ENCODE results near the gene SAMD5. TPM values are rescaled to one million over a fixed set of nuclear protein-coding genes. Genes with fewer than 3 reads are reported as not detected.

Gene SAMD5
- not detected for polyA plus RNA-seq (ENCODE audit: low read depth in 6 of 6)

- Mint-ChIP-seq H3K4me1 (peaks cover 3 to 19% (median 15%) of the 10 kb centered on the region in 3 donors), H3K27ac (peak within 1 kb of the TSS in 1 of 6 donors; percentile 13), H3K4me3 (peak within 1 kb of the TSS; percentile 4 to 89 (median 70)), H3K27me3 (peaks cover 46 to 64% (median 62%) of the 10 kb centered on the region in 3 donors), H3K9me3 (peaks cover 0 to 2% (median 0%) of the 10 kb centered on the region in 7 donors), H3K36me3 (peaks cover 0 to 6% of the 10 kb centered on the region in 2 donors)
- no peak for ATAC-seq (ENCODE audit: low read depth in 2 of 2)
- DNase-seq: no peak
Observed at GRCh38 chr6:147508042-147508865, at the start of gene SAMD5. Gene SAMD5 (plus strand): TSS chr6:147508690. CDS start chr6:147508929, 239 bp downstream.

- Mint-ChIP-seq H3K4me3 (no peak overlapping the region), H3K36me3 (no peaks in the 10 kb centered on the region), H3K9me3 (peaks cover 0 to 10% (median 2%) of the 10 kb centered on the region in 7 donors), H3K27me3 (peaks cover 0 to 16% (median 0%) of the 10 kb centered on the region in 3 donors), H3K4me1 (peaks cover 0 to 3% (median 0%) of the 10 kb centered on the region in 3 donors), H3K27ac (no peak overlapping the region)
- DNase-seq: no peak
- ATAC-seq (ENCODE audit: low read depth in 2 of 2): no peak
Observed at GRCh38 chr6:147459780-147460179, 48.7 kb upstream of the SAMD5 start.

GRCh38 chr6:147463651-147464050, 44.8 kb upstream of the SAMD5 start:
- no peak overlapping the region for H3K4me3 Mint-ChIP-seq
- peaks cover 0 to 4% of the 10 kb centered on the region in 2 donors for H3K36me3 Mint-ChIP-seq
- H3K4me1 Mint-ChIP-seq: peaks cover 0 to 3% (median 0%) of the 10 kb centered on the region in 3 donors
- ATAC-seq (ENCODE audit: low read depth in 2 of 2) (no peak), DNase-seq (no peak)
- no peak overlapping the region for H3K27ac Mint-ChIP-seq
- peaks cover 0 to 17% (median under 1%) of the 10 kb centered on the region in 3 donors for H3K27me3 Mint-ChIP-seq
- peaks cover 0 to 8% (median 5%) of the 10 kb centered on the region in 7 donors for H3K9me3 Mint-ChIP-seq

DNA sequence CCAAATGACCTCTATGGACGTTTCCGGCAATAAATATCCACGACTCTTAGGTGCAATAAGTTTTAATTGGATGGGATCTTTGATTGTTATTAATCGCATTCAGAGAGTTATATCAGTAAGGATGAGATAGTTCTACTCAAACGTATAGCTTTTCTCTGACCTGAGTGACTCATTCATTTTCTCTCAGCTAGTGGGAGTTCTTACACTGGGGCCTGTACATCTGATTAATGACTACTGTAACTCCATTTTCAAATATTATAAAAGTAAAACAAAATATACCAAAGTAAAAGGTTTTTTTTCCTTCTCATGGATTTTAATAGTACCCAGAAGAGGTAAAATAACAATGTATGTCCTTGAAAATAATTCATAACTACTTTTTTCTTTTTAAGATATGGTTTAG, 41.1 kb upstream of the SAMD5 start:
- Mint-ChIP-seq H3K4me3 (no peak overlapping the region), H3K27me3 (peaks cover 6 to 17% (median 9%) of the 10 kb centered on the region in 3 donors), H3K27ac (no peak overlapping the region), H3K36me3 (peaks cover 0 to 4% of the 10 kb centered on the region in 2 donors), H3K9me3 (peaks cover 0 to 10% (median 2%) of the 10 kb centered on the region in 7 donors), H3K4me1 (peaks cover 0 to 3% (median 0%) of the 10 kb centered on the region in 3 donors)
- no peak for ATAC-seq (ENCODE audit: low read depth in 2 of 2)
- DNase-seq: no peak

- Mint-ChIP-seq H3K27me3 (peaks cover 6 to 17% (median 9%) of the 10 kb centered on the region in 3 donors), H3K27ac (no peak overlapping the region), H3K9me3 (peaks cover 0 to 11% (median 4%) of the 10 kb centered on the region in 7 donors), H3K4me3 (no peak overlapping the region), H3K36me3 (peaks cover 0 to 4% of the 10 kb centered on the region in 2 donors), H3K4me1 (peaks cover 0 to 2% (median 0%) of the 10 kb centered on the region in 3 donors)
- ATAC-seq (ENCODE audit: low read depth in 2 of 2) (no peak), DNase-seq (no peak)
Observed at GRCh38 chr6:147467886-147468285, 40.6 kb upstream of the SAMD5 start.

DNA sequence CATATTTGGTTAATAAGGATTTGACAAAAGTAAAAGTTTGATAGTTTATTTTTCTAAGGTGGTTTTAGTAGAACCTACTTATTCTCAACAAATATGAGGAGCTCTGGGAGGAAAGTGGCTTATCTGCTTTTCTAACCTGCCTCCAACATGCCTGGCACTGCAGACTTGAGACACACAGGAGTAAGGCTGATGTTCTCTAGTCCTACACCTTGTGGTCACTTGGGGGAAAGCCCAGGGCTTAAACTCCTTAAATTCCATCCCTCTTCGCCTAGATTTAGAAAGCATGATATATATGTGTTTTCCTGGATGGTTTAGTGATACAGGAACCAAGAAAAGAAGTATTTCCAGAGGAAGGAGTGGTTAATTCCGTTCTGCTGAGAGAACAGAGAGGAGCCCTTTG, 39.9 kb upstream of the SAMD5 start:
- DNase-seq: no peak
- Mint-ChIP-seq H3K4me3 (no peak overlapping the region), H3K36me3 (peaks cover 0 to 4% of the 10 kb centered on the region in 2 donors), H3K4me1 (no peaks in the 10 kb centered on the region), H3K27me3 (peaks cover 8 to 17% (median 9%) of the 10 kb centered on the region in 3 donors), H3K9me3 (peaks cover 0 to 16% (median 8%) of the 10 kb centered on the region in 7 donors), H3K27ac (no peak overlapping the region)
- no peak for ATAC-seq (ENCODE audit: low read depth in 2 of 2)

DNA sequence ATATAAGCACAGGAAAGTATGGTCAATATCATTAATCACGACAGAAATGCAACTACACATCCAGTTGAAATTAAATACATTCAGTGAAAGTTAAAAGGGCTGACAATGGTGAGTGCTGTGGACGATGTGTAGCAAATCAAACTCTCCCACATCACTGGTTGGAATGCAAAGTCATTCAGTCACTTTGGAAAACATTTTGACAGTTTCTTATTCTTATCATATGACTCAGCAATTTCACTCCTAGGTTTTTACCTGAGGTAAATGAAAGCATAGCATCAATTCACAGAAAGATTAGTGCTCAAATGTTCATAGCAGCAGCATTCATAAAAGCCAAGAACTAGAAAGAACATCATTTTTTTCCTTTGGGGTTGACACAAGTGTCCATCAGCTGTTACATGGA, 28.6 kb upstream of the SAMD5 start:
- H3K27ac Mint-ChIP-seq: no peak overlapping the region
- no peaks in the 10 kb centered on the region for H3K36me3 Mint-ChIP-seq

DNA sequence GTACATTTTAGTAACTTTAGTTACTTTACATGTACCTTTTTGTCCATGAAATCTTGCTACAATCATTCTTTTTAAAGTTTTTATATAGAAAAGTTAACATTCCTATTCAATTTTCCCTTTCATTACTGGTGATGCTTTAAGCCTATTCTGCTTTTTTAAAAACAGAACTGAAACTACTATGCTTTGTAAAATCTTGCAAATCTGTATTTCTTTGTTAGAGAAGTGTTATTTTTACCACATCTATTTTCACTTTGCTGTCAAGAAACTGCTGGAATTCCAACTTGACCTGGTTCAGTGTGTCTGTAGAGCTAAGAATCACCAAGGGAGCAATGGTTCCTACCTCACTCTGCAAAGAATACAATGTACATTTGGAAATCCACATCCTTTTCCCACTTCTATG, 21.8 kb upstream of the SAMD5 start:
- ATAC-seq (ENCODE audit: low read depth in 2 of 2) (no peak), DNase-seq (no peak)
- H3K4me1 Mint-ChIP-seq: no peaks in the 10 kb centered on the region
- H3K27ac Mint-ChIP-seq: no peak overlapping the region
- peaks cover 3 to 18% (median 7%) of the 10 kb centered on the region in 7 donors for H3K9me3 Mint-ChIP-seq
- no peak overlapping the region for H3K4me3 Mint-ChIP-seq
- H3K27me3 Mint-ChIP-seq: no peaks in the 10 kb centered on the region
- no peaks in the 10 kb centered on the region for H3K36me3 Mint-ChIP-seq

More for the DNA sequence above, 28.6 kb upstream of the SAMD5 start:
- no peak overlapping the region for H3K4me3 Mint-ChIP-seq
- no peak for DNase-seq
- H3K4me1 Mint-ChIP-seq: no peaks in the 10 kb centered on the region
- peaks cover 0 to 19% (median 10%) of the 10 kb centered on the region in 7 donors for H3K9me3 Mint-ChIP-seq
- ATAC-seq (ENCODE audit: low read depth in 2 of 2): no peak
- no peaks in the 10 kb centered on the region for H3K27me3 Mint-ChIP-seq

DNA sequence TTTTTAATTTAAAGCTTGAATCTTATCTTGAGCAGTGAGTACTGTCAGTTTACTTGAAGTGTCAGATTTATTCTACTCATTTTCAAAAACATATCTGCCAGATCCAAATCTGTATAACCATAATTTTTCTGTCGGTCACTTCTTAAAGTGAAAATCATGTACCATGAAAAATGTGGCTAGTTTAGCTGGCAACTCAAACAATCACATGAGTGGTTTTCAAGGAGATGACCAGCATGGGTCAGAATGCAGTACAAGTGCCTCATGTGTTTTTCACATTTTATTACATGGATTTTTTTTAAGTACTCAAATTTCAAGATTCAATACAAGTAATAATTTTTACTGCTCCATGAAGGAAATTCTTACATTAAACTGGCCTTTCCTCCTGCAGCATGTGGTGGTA, 11.0 kb upstream of the SAMD5 start:
- Mint-ChIP-seq H3K27me3 (peaks cover 8 to 19% (median 16%) of the 10 kb centered on the region in 3 donors), H3K9me3 (peaks cover 0 to 11% (median 3%) of the 10 kb centered on the region in 7 donors), H3K4me1 (no peaks in the 10 kb centered on the region), H3K27ac (no peak overlapping the region), H3K36me3 (no peaks in the 10 kb centered on the region), H3K4me3 (no peak overlapping the region)
- no peak for DNase-seq
- no peak for ATAC-seq (ENCODE audit: low read depth in 2 of 2)

DNA sequence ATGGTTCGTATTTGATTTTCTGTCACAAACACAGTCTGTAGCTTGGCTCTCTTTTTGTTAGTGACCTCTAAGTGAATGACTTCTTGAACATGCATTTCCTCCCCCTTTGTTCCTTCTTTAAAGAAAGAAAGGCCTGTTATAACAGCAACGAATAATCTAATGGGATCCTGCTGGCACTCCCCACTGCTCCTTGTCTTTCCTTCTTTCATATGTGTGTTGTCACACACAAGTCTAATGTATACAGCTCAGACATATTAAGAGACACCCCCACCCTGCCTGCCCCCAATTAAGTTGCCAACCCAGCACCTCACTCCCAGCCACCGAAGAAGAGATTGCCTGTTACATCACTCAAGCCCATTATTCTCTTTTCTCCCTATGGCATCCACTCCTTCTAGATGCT, 4.9 kb upstream of the SAMD5 start:
- H3K4me1 Mint-ChIP-seq: peaks cover 0 to 15% (median 10%) of the 10 kb centered on the region in 3 donors
- H3K27me3 Mint-ChIP-seq: peaks cover 40 to 60% (median 46%) of the 10 kb centered on the region in 3 donors
- no peaks in the 10 kb centered on the region for H3K36me3 Mint-ChIP-seq
- ATAC-seq (ENCODE audit: low read depth in 2 of 2) (no peak), DNase-seq (no peak)
- peaks cover 0 to 5% (median under 1%) of the 10 kb centered on the region in 7 donors for H3K9me3 Mint-ChIP-seq
- H3K4me3 Mint-ChIP-seq: no peak overlapping the region
- no peak overlapping the region for H3K27ac Mint-ChIP-seq

DNA sequence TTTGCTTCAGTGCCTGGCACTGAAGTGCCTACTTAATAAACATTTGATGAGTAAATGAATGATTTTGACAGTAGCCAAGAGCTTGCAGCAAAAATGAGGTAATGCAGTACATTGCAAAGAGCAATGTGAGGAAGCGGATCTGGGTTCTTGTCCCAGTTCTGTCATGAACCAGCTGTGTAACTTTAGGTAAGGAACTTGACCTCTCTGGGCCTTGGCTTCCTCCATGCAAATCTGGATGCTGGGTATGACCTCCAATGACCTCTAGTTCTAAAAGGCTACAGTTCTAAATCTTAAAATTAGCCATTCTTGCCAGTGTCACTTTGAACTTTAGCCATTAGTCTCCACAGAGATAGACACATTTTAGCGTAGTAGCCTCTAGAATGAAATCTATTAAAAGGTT, 3.6 kb upstream of the SAMD5 start:
- no peak overlapping the region for H3K27ac Mint-ChIP-seq
- DNase-seq (no peak), ATAC-seq (ENCODE audit: low read depth in 2 of 2) (no peak)
- peaks cover 0 to 1% (median 0%) of the 10 kb centered on the region in 7 donors for H3K9me3 Mint-ChIP-seq
- peaks cover 45 to 67% (median 56%) of the 10 kb centered on the region in 3 donors for H3K27me3 Mint-ChIP-seq
- no peak overlapping the region for H3K4me3 Mint-ChIP-seq
- H3K4me1 Mint-ChIP-seq: peaks cover 3 to 17% (median 15%) of the 10 kb centered on the region in 3 donors
- peaks cover 0 to 5% of the 10 kb centered on the region in 2 donors for H3K36me3 Mint-ChIP-seq

DNA sequence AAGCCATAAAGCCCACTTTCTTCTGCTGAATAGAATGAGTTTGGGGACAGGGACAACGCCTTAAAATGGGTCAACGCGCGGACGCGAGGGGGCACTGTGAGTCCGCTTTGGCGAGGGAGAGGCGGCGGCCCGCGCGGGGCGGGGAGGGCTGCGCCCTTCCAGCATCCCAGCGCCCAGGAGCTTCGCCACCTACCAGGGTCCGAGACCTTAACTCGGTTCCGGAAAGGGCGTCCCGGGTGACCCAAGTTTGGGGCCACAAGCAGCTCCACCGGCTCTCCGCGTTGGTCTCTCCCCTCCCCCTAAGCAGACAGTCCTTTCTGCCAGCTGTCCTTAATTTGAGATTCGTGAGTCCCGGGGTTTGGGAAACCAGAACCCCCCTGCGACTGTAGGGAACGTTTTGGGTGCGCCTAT, 1.8 kb upstream of the SAMD5 start:
- H3K27me3 Mint-ChIP-seq: peaks cover 52 to 67% (median 64%) of the 10 kb centered on the region in 3 donors
- H3K9me3 Mint-ChIP-seq: peaks cover 0 to 1% (median 0%) of the 10 kb centered on the region in 7 donors
- H3K36me3 Mint-ChIP-seq: peaks cover 0 to 6% of the 10 kb centered on the region in 2 donors
- H3K4me3 Mint-ChIP-seq: peak overlapping the region in 4 of 8 donors; percentile 16 to 65 (median 38)
- no peak overlapping the region for H3K27ac Mint-ChIP-seq
- no peak for DNase-seq
- ATAC-seq (ENCODE audit: low read depth in 2 of 2): no peak
- peaks cover 3 to 19% (median 15%) of the 10 kb centered on the region in 3 donors for H3K4me1 Mint-ChIP-seq

DNA sequence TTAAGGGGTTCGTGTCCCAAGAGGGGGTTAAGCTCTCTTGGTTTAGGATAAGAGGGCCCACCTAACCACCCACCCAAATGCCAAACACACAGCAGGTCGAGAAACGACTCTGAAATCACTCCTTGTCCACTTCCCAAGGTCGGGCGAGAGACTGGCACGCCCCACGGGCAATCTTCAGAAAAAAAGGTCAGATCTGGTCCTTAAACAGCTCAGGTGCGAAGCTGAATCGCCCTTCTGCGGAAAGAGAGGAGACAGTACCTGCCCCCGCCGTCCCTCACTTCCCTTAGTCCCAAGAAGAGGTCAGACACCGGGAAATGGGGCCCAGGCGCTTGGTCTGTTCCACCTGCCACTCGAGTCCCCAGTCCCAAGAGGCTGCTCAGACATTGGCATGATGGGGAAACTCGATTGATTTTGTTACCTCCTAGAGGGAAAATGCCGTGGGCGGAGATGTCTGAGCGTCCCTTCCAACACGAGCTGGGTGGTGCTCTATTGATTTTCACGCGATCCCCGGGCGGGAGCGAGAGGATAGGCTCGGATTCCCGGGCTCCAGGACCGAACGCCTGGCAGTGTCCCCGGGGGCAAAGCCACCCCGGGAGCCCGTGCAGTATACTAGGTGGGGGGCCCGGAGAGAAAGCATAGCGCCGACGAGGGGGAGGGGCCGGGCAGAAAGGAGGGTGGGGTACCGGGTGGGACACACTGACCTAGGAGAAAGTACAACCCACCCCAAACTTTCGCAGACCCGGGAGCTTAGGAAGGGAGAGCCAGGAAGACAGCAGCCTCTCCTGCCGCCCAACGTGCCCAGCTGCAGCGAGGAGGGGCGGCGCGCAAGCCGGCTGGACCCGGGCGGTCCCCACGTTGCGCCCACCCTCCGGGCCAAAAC, 1.1 kb upstream of the SAMD5 start:
- ATAC-seq (ENCODE audit: low read depth in 2 of 2) (no peak), DNase-seq (no peak)
- Mint-ChIP-seq H3K27me3 (peaks cover 52 to 64% (median 62%) of the 10 kb centered on the region in 3 donors), H3K4me1 (peaks cover 3 to 19% (median 15%) of the 10 kb centered on the region in 3 donors), H3K4me3 (peak overlapping the region in 7 of 8 donors; percentile 40 to 75 (median 65)), H3K9me3 (peaks cover 0 to 2% (median 0%) of the 10 kb centered on the region in 7 donors), H3K27ac (no peak overlapping the region), H3K36me3 (peaks cover 0 to 6% of the 10 kb centered on the region in 2 donors)

Measured in naive B cell (primary cell).